OCI-LY1 (cell line): Measurements from ENCODE around the gene HOXC6.

Source experiments
- H2AFZ ChIP-seq: fragments of 200-600 bp; sonication (generic), shearing (Covaris generic); 2 replicates; pipeline ENCODE4 v1.6.0; 2014; ENCODE audit warnings: antibody characterized with exemption, mild to moderate bottlenecking, low read length
- H3F3A ChIP-seq: fragments of 200-600 bp; sonication (generic), shearing (Covaris generic); 2 replicates; pipeline ENCODE4 v1.6.0; 2014; ENCODE audit warnings: mild to moderate bottlenecking, antibody characterized with exemption, low read length, moderate library complexity; ENCODE audit not compliant: insufficient read depth
- H3K27ac ChIP-seq: fragments of 200-600 bp; sonication (generic); 2 replicates; pipeline ENCODE4 v1.5.1; 2014; ENCODE audit warnings: low read length, mixed run types, mild to moderate bottlenecking, low read depth; ENCODE audit not compliant: poor library complexity, severe bottlenecking
- H3K27me3 ChIP-seq: fragments of 200-600 bp; sonication (generic); 2 replicates; pipeline ENCODE4 v1.6.0; 2014; ENCODE audit warnings: antibody characterized with exemption, mild to moderate bottlenecking, low read length, moderate library complexity; ENCODE audit not compliant: insufficient read depth
- H3K36me3 ChIP-seq: fragments of 200-600 bp; sonication (generic); 2 replicates; pipeline ENCODE4 v1.6.1; 2014; ENCODE audit warnings: mild to moderate bottlenecking, antibody characterized with exemption, low read length, moderate library complexity, mixed read lengths; ENCODE audit not compliant: insufficient read depth
- H3K4me1 ChIP-seq: fragments of 200-600 bp; sonication (generic); 2 replicates; pipeline ENCODE4 v1.5.1; 2014; ENCODE audit warnings: mild to moderate bottlenecking, low read length, moderate library complexity; ENCODE audit not compliant: insufficient read depth, severe bottlenecking
- H3K4me2 ChIP-seq: fragments of 200-600 bp; sonication (generic), shearing (Covaris generic); 2 replicates; pipeline ENCODE4 v1.6.1; 2014; ENCODE audit warnings: low read length
- H3K4me3 ChIP-seq: fragments of 200-600 bp; sonication (generic); 2 replicates; pipeline ENCODE4 v1.5.1; 2014; ENCODE audit warnings: low read length, low read depth, mild to moderate bottlenecking, mixed read lengths; ENCODE audit not compliant: poor library complexity, severe bottlenecking
- H3K79me2 ChIP-seq: fragments of 200-600 bp; shearing (Covaris generic); 2 replicates; pipeline ENCODE4 v1.6.1; 2016; ENCODE audit warnings: mixed run types, low read length, mixed read lengths; ENCODE audit not compliant: insufficient read depth
- H3K9ac ChIP-seq: fragments of 200-600 bp; sonication (generic), shearing (Covaris generic); 2 replicates; pipeline ENCODE4 v1.6.1; 2014; ENCODE audit warnings: mild to moderate bottlenecking, low read length, mixed read lengths
- H3K9me2 ChIP-seq: fragments of 200-600 bp; sonication (generic), shearing (Covaris generic); 2 replicates; pipeline ENCODE4 v1.6.1; 2014; ENCODE audit warnings: low read depth, mild to moderate bottlenecking, low read length, mixed read lengths
- H3K9me3 ChIP-seq: fragments of 200-600 bp; shearing (Covaris generic); 2 replicates; pipeline ENCODE4 v1.6.1; 2014; ENCODE audit warnings: low read length, mixed read lengths
- H4K20me1 ChIP-seq: fragments of 200-600 bp; sonication (generic), shearing (Covaris generic); 2 replicates; pipeline ENCODE4 v1.6.0; 2016; ENCODE audit warnings: mild to moderate bottlenecking, low read length; ENCODE audit not compliant: insufficient read depth
- EZH2 ChIP-seq: fragments of 200-600 bp; sonication (generic), shearing (Covaris generic); IDR thresholded peaks from 2 replicates; pipeline ENCODE4 v1.8.0; 2017; ENCODE audit warnings: borderline replicate concordance, mixed run types, mild to moderate bottlenecking, antibody characterized with exemption, low read length, moderate library complexity, mixed read lengths
- TF ChIP-seq, protein P1 (sequence below): fragments of 200-600 bp; sonication (generic), shearing (Covaris generic); IDR thresholded peaks from 2 replicates; pipeline ENCODE4 v1.5.1; 2017; ENCODE audit warnings: mild to moderate bottlenecking, antibody characterized with exemption, low read length, moderate library complexity, mixed read lengths

Gene HOXC6

DNA sequence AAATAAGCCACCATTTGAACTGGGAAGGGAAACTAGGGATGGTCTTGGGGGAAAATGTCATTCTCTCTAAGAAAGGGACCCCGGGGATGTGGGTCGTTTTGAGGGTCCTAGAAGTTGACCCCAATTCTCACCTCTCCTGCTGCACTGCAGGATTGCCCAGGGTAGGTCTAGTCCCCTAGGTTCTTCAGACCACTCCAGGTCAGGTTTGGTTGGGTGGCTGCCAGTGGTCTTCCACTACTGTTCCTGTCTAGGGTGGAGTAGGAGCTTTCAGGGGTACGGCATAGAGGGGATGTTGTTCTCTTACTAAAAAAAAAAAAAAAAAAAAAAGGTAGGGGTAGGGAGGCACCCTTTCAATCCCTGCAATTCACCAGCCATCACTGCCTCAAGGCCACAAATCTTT is 12.2 kb upstream of the HOXC6 start:
- H3K4me1 ChIP-seq = peaks cover 22% of the 10 kb centered on the region
- H3K9me3 ChIP-seq = no peaks in the 10 kb centered on the region
- H3K9me2 ChIP-seq = no peaks in the 10 kb centered on the region
- H3F3A ChIP-seq = no peaks in the 10 kb centered on the region
- peaks cover 6% of the 10 kb centered on the region; the same call in 1 of the 2 replicates for H3K27me3 ChIP-seq
- no peak overlapping the region for H3K4me3 ChIP-seq
- TF ChIP-seq EZH2 = no peak
- TF ChIP-seq, protein P1, sequence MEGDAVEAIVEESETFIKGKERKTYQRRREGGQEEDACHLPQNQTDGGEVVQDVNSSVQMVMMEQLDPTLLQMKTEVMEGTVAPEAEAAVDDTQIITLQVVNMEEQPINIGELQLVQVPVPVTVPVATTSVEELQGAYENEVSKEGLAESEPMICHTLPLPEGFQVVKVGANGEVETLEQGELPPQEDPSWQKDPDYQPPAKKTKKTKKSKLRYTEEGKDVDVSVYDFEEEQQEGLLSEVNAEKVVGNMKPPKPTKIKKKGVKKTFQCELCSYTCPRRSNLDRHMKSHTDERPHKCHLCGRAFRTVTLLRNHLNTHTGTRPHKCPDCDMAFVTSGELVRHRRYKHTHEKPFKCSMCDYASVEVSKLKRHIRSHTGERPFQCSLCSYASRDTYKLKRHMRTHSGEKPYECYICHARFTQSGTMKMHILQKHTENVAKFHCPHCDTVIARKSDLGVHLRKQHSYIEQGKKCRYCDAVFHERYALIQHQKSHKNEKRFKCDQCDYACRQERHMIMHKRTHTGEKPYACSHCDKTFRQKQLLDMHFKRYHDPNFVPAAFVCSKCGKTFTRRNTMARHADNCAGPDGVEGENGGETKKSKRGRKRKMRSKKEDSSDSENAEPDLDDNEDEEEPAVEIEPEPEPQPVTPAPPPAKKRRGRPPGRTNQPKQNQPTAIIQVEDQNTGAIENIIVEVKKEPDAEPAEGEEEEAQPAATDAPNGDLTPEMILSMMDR = no peak
- H3K4me2 ChIP-seq = no peak overlapping the region
- no peaks in the 10 kb centered on the region for H3K79me2 ChIP-seq
- H3K36me3 ChIP-seq = no peaks in the 10 kb centered on the region
- H4K20me1 ChIP-seq = no peaks in the 10 kb centered on the region
- H3K27ac ChIP-seq = no peak overlapping the region
- no peak overlapping the region for H3K9ac ChIP-seq
- H2AFZ ChIP-seq = no peak overlapping the region

DNA sequence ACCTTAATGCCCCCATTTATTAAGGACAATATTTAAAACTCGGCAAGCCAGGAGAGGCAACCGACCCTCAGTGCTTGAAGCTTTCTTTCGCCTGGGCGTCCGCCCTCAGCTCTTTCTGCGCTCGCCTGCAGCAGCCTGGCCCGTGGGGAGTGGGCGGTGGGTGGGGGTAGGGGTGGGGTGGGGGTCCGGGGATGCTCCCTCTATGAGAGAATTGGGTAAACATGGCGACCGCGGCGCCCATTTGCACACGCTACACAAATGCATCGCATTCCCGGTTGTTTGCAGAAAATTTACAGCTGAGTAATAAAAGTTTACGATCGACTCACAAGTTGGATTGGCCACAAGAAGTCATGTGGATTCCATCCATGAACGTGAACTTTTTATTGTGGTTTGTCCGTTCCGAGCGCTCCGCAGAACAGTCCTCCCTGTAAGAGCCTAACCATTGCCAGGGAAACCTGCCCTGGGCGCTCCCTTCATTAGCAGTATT is 11.7 kb upstream of the HOXC6 start:
- Histone ChIP-seq H3K27ac (no peak overlapping the region), H3K9me3 (no peaks in the 10 kb centered on the region), H3K4me1 (peaks cover 22% of the 10 kb centered on the region), H4K20me1 (no peaks in the 10 kb centered on the region), H2AFZ (no peak overlapping the region), H3K9ac (no peak overlapping the region), H3K79me2 (no peaks in the 10 kb centered on the region), H3K27me3 (peaks cover 6% of the 10 kb centered on the region; the same call in 1 of the 2 replicates), H3F3A (no peaks in the 10 kb centered on the region), H3K9me2 (no peaks in the 10 kb centered on the region), H3K4me3 (no peak overlapping the region), H3K4me2 (no peak overlapping the region), H3K36me3 (no peaks in the 10 kb centered on the region)
- no peak for TF ChIP-seq EZH2
- TF ChIP-seq, protein P1 = no peak

DNA sequence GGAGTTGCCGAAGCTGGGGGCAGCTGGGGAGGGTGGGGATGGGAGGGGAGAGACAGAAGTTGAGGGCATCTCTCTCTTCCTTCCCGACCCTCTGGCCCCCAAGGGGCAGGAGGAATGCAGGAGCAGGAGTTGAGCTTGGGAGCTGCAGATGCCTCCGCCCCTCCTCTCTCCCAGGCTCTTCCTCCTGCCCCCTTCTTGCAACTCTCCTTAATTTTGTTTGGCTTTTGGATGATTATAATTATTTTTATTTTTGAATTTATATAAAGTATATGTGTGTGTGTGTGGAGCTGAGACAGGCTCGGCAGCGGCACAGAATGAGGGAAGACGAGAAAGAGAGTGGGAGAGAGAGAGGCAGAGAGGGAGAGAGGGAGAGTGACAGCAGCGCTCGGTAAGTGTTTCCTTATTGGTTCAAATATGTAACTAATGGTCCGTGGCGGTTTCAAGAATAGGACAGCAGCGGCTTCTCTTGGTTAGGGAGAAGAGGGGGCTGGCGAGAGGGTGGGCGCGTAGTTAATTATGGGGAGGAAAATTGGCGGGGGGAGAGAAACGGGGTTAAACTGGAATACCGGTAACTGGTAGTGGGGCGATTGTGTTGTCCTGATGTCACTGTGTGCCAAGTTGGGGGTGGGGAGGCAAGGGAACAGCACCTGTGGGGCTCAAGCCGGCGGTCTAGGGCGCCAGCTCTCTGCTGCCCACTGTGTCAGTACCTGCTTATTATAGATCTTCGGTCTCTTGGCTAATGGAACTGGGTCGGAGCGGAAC is 11.0 kb upstream of the HOXC6 start:
- no peaks in the 10 kb centered on the region for H3K36me3 ChIP-seq
- H3K9ac ChIP-seq = peak overlapping the region; percentile 71
- H3K4me1 ChIP-seq = peaks cover 22% of the 10 kb centered on the region
- H2AFZ ChIP-seq = peak overlapping the region; percentile 78
- H3K4me3 ChIP-seq = peak overlapping the region; percentile 70
- H3K27me3 ChIP-seq = peaks cover 9% of the 10 kb centered on the region; the same call in 1 of the 2 replicates
- H4K20me1 ChIP-seq = no peaks in the 10 kb centered on the region
- no peaks in the 10 kb centered on the region for H3K79me2 ChIP-seq
- H3K27ac ChIP-seq = no peak overlapping the region
- TF ChIP-seq, protein P1 = no peak
- TF ChIP-seq EZH2 = no peak
- H3F3A ChIP-seq = no peaks in the 10 kb centered on the region
- no peaks in the 10 kb centered on the region for H3K9me2 ChIP-seq
- H3K9me3 ChIP-seq = no peaks in the 10 kb centered on the region
- peak overlapping the region; percentile 87 for H3K4me2 ChIP-seq
